Right atrium auricular region (tissue), 2 donors: ENCODE measurements around the gene SEMA3A. TPM values are rescaled to one million over a fixed set of nuclear protein-coding genes. Genes with fewer than 3 reads are reported as not detected.

ENCODE experiments used
- DNase-seq: peaks from one replicate; pipeline ENCODE4 v3.0.0-alpha.2; 2019; ENCODE audit warnings: low spot score
- H3K27ac ChIP-seq, 2 donors: fragments of 200-600 bp; sonication (generic); 1 replicate in 1 of 2; 2 replicates in 1 of 2; pipeline ENCODE4 v1.5.1; 2016 to 2019
- H3K27me3 ChIP-seq, 2 donors: fragments of 200-600 bp; sonication (generic); one replicate each; pipeline versions ENCODE4 v1.5.1 to v1.6.0; 2017 to 2019
- H3K36me3 ChIP-seq: fragments of 200-600 bp; sonication (generic); one replicate; pipeline ENCODE4 v1.5.1; 2016
- H3K4me1 ChIP-seq, 2 donors: fragments of 200-600 bp; sonication (generic); one replicate each; pipeline versions ENCODE4 v1.5.1 to v1.6.0; 2017 to 2019
- H3K4me3 ChIP-seq, 2 donors: fragments of 200-600 bp; sonication (generic); 1 replicate in 1 of 2; 2 replicates in 1 of 2; pipeline ENCODE4 v1.5.1; 2017 to 2019; ENCODE audit warnings: mild to moderate bottlenecking in 1 of 2, moderate library complexity in 1 of 2
- H3K9me3 ChIP-seq, 2 donors: fragments of 200-600 bp; sonication (generic); one replicate each; pipeline ENCODE4 v1.5.1; 2019
- total RNA-seq, 2 donors: library from RNA; depleted of rRNA; stranded (reverse); fragments of >200 nt; gene quantifications; one replicate each; pipeline ENCODE4 v1.1.0, GENCODE V29; 2016
- TF ChIP-seq, protein P1 (sequence below), 2 donors: fragments of 200-600 bp; sonication (generic); IDR thresholded peaks; one replicate each; pipeline ENCODE4 v1.5.1; 2019; ENCODE audit warnings: antibody characterized with exemption in 2 of 2

SEMA3A gene
- total RNA-seq, 2 donors from 2014 or later: 3.6 to 6.1 TPM

DNA sequence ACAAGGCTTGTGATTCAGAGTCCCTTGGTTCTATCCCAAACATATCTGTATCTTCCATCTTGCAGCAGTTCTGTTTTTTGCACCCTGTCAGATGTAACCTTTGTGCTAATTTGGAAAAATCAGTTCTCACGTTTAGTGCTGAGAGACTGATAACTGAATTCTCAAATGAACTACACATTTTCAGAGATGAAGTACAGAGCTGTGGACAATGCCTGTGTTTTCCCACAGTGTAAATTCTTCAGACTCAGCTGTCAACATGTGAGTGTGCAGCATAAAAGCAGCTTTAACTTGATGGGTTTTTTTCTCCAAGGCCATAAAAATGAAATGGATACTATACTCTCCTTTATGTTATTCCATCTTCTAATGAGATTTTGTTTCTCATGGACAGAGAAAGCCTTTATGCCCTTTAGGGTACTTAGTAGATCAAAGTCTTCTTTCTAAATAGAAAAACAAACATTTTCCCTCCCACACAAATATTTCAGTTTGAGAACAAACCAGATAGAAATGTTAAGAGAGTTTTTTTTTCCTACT, 150.9 kb downstream of the SEMA3A start:
- no peak overlapping the region for H3K4me3 ChIP-seq

DNA sequence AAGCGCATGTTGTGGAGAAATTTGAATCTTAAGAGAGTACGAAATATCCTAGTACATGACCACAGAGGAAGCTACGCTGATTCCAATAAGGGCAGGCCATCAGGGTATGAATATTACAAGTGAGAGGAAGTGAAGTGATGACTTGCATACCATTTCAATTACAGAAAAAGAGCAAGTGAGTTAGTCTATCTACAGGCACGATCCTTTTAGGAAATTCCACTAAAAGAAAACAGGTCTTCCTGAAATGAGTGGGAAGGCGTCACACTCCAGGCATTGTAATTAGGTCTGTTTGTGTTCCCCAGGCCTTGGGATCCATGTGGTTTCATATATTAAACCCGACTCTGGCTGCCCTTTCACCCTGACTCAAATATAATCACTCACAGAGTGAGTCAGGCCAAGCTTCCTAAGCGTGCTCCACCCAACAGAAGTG, 152.5 kb downstream of the SEMA3A start:
- TF ChIP-seq, protein P1, sequence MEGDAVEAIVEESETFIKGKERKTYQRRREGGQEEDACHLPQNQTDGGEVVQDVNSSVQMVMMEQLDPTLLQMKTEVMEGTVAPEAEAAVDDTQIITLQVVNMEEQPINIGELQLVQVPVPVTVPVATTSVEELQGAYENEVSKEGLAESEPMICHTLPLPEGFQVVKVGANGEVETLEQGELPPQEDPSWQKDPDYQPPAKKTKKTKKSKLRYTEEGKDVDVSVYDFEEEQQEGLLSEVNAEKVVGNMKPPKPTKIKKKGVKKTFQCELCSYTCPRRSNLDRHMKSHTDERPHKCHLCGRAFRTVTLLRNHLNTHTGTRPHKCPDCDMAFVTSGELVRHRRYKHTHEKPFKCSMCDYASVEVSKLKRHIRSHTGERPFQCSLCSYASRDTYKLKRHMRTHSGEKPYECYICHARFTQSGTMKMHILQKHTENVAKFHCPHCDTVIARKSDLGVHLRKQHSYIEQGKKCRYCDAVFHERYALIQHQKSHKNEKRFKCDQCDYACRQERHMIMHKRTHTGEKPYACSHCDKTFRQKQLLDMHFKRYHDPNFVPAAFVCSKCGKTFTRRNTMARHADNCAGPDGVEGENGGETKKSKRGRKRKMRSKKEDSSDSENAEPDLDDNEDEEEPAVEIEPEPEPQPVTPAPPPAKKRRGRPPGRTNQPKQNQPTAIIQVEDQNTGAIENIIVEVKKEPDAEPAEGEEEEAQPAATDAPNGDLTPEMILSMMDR (IDR thresholded peaks at IDR 0.05): no peak
- H3K9me3 ChIP-seq: no peaks in the 10 kb centered on the region
- no peaks in the 10 kb centered on the region for H3K36me3 ChIP-seq
- no peak overlapping the region for H3K4me3 ChIP-seq
- no peaks in the 10 kb centered on the region for H3K4me1 ChIP-seq
- H3K27me3 ChIP-seq: no peaks in the 10 kb centered on the region
- no peak overlapping the region for H3K27ac ChIP-seq
- no peak for DNase-seq

More for the DNA sequence above, 150.9 kb downstream of the SEMA3A start:
- H3K4me1 ChIP-seq: no peaks in the 10 kb centered on the region
- DNase-seq: no peak
- H3K9me3 ChIP-seq: no peaks in the 10 kb centered on the region
- H3K27me3 ChIP-seq: no peaks in the 10 kb centered on the region
- TF ChIP-seq, protein P1 (IDR thresholded peaks at IDR 0.05): no peak
- H3K36me3 ChIP-seq: no peaks in the 10 kb centered on the region
- no peak overlapping the region for H3K27ac ChIP-seq

DNA sequence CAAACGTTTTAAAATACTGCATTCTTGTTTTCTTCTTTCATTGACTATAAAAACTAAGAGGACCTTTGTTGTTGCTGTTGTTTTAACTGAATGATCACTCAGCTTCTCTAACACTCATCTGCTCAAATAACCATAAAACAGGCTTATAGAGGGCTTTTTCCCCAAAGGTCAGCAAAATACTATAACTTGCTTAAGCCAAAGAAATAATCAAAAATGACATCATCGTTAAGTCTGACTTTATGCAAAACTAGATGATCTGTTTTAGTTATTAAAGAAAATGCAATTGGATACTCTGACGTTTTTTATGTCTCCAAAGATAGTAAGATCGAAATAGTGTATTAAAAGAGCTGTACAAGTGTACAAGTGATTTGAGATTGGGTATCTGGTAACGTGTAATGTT, 152.9 kb downstream of the SEMA3A start:
- H3K27me3 ChIP-seq: no peaks in the 10 kb centered on the region
- no peaks in the 10 kb centered on the region for H3K4me1 ChIP-seq
- H3K4me3 ChIP-seq: no peak overlapping the region
- DNase-seq: no peak
- no peaks in the 10 kb centered on the region for H3K9me3 ChIP-seq
- no peak overlapping the region for H3K27ac ChIP-seq
- TF ChIP-seq, protein P1 (IDR thresholded peaks at IDR 0.05): no peak
- H3K36me3 ChIP-seq: no peaks in the 10 kb centered on the region

DNA sequence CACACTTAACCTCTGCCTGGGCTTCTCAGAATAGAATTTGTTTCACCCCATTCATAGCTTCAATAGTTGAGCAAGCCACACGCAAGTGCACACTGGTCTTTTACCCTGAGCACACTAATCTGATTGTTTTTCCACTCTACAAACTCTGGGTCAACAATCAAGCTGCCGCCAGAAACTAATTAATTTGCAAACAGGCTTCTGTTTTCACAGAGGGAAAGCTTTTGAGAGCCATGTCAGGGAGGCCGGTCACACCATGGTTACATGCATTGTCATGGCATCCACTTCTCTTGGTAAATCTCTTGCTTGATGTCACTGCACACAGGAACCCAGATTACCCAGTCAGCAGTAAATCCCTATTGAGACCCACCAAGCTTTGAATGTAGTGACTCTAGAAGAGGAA, 154.2 kb downstream of the SEMA3A start:
- Histone ChIP-seq H3K9me3 (no peaks in the 10 kb centered on the region), H3K27me3 (no peaks in the 10 kb centered on the region)

DNA sequence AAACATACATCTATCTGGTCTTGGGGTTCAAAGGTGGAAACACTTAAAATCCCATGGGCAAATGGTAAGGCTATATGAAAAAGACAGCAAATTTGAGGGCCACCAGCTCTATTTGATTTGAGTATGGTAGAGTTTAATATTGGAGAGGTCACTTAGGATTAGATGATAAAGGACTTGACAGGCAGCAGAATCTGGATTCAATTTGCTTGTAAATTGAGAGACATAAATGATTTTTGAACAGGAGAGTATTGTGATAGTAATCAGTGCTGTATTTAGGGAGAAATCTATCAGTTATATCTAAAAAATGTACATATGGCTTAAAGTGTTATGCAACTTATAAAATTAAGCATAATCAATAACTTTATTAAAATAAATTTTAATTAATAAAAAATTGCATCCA, 155.2 kb downstream of the SEMA3A start:
- H3K4me1 ChIP-seq: no peaks in the 10 kb centered on the region
- H3K4me3 ChIP-seq: no peak overlapping the region
- H3K27me3 ChIP-seq: no peaks in the 10 kb centered on the region
- H3K27ac ChIP-seq: no peak overlapping the region
- H3K9me3 ChIP-seq: no peaks in the 10 kb centered on the region
- no peaks in the 10 kb centered on the region for H3K36me3 ChIP-seq
- no peak for DNase-seq
- TF ChIP-seq, protein P1 (IDR thresholded peaks at IDR 0.05): no peak

More for the DNA sequence above, 154.2 kb downstream of the SEMA3A start:
- no peak overlapping the region for H3K27ac ChIP-seq
- H3K36me3 ChIP-seq: no peaks in the 10 kb centered on the region
- H3K4me3 ChIP-seq: no peak overlapping the region
- TF ChIP-seq, protein P1 (IDR thresholded peaks at IDR 0.05): no peak
- no peaks in the 10 kb centered on the region for H3K4me1 ChIP-seq
- DNase-seq: no peak

DNA sequence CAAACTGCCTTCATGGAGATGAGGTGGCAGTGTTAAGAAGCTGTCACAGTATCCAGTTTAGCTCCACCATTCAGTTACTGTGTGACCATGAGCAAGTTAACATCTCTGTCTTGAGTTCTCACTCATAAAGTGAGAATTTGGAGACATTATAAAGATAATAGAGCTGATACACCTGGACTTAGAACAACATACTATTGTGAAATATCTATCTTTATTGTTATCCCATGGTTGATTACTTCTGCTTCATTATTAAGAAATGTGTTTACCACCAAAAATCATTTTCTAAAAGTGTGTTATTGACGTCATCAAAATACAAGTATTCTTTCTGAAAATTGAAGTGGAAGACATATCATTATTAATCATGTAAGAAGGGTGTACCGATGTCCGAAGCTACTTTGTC, 166.9 kb downstream of the SEMA3A start:
- TF ChIP-seq, protein P1 (IDR thresholded peaks at IDR 0.05): no peak
- Histone ChIP-seq H3K4me1 (peaks cover 0 to 11% of the 10 kb centered on the region in 2 donors), H3K9me3 (no peaks in the 10 kb centered on the region), H3K27ac (no peak overlapping the region), H3K4me3 (no peak overlapping the region), H3K27me3 (no peaks in the 10 kb centered on the region), H3K36me3 (no peaks in the 10 kb centered on the region)
- DNase-seq: no peak
